ENCODE data around the gene STXBP1.

STXBP1 gene

GRCh38 chr9:127715470-127716337 lies 103.6 kb downstream of the STXBP1 start, which contains the start of the genes PTRH1 and TTC16 (continued):
- TF ChIP-seq ZNF792 (tag by site-specific recombination; IDR thresholded peaks at IDR 0.05) (no peak), ZNF280C (tag by site-specific recombination; IDR thresholded peaks at IDR 0.05) (no peak), ZNF248 (tag by site-specific recombination; IDR thresholded peaks at IDR 0.05) (no peak), ZBTB20 (tag by site-specific recombination; IDR thresholded peaks at IDR 0.05) (peak; percentile 99), EGR2 (tag by site-specific recombination; IDR thresholded peaks at IDR 0.05; ENCODE audit: low read depth) (no peak), ZBTB8A (tag by site-specific recombination; IDR thresholded peaks at IDR 0.05) (peak; percentile 95), ZNF112 (tag by site-specific recombination; IDR thresholded peaks at IDR 0.05) (no peak), ZNF596 (tag by site-specific recombination; IDR thresholded peaks at IDR 0.05) (no peak), ZNF571 (tag by site-specific recombination; IDR thresholded peaks at IDR 0.05) (no peak), ZXDB (tag by site-specific recombination; IDR thresholded peaks at IDR 0.05) (peak; percentile 42; the same call in 1 of the 2 replicates), WT1 (tag by site-specific recombination; IDR thresholded peaks at IDR 0.05) (no peak), GLI4 (tag by site-specific recombination; IDR thresholded peaks at IDR 0.05) (no peak), ZNF747 (tag by site-specific recombination; IDR thresholded peaks at IDR 0.05) (no peak), OSR2 (tag by site-specific recombination; IDR thresholded peaks at IDR 0.05) (no peak), BCL11B (tag by site-specific recombination; IDR thresholded peaks at IDR 0.05; ENCODE audit: low read depth) (no peak), ZFP41 (tag by site-specific recombination; IDR thresholded peaks at IDR 0.05; ENCODE audit: borderline replicate concordance) (no peak), ZNF600 (tag by site-specific recombination; IDR thresholded peaks at IDR 0.05) (peak; percentile 36; the same call in 1 of the 2 replicates), ZNF768 (tag by site-specific recombination; IDR thresholded peaks at IDR 0.05) (no peak), ZBTB6 (tag by site-specific recombination; IDR thresholded peaks at IDR 0.05) (no peak), ZNF121 (tag by site-specific recombination; IDR thresholded peaks at IDR 0.05) (no peak), GLIS1 (tag by site-specific recombination; IDR thresholded peaks at IDR 0.05) (peak; percentile 8; the same call in 1 of the 2 replicates), YY1 (tag by site-specific recombination; IDR thresholded peaks at IDR 0.05) (peak; percentile 91), ZNF138 (tag by site-specific recombination; IDR thresholded peaks at IDR 0.05; ENCODE audit: borderline replicate concordance) (no peak), ZFP37 (tag by site-specific recombination; IDR thresholded peaks at IDR 0.05) (no peak), ZNF214 (tag by site-specific recombination; IDR thresholded peaks at IDR 0.05; ENCODE audit: borderline replicate concordance) (no peak), ZNF19 (tag by site-specific recombination; IDR thresholded peaks at IDR 0.05; ENCODE audit: low read depth) (no peak), ZNF404 (tag by site-specific recombination; IDR thresholded peaks at IDR 0.05) (no peak), RBAK (tag by site-specific recombination; IDR thresholded peaks at IDR 0.05) (no peak), ZNF776 (tag by site-specific recombination; IDR thresholded peaks at IDR 0.05; ENCODE audit: borderline replicate concordance) (no peak), SP3 (tag by site-specific recombination; IDR thresholded peaks at IDR 0.05) (peak; percentile 96), SP7 (tag by site-specific recombination; IDR thresholded peaks at IDR 0.05) (no peak; the same call in 1 of the 2 replicates), ZNF221 (tag by site-specific recombination; IDR thresholded peaks at IDR 0.05; ENCODE audit: borderline replicate concordance) (no peak), ZNF830 (tag by site-specific recombination; IDR thresholded peaks at IDR 0.05; ENCODE audit: low read depth) (no peak)
- TF ChIP-seq, protein P1, sequence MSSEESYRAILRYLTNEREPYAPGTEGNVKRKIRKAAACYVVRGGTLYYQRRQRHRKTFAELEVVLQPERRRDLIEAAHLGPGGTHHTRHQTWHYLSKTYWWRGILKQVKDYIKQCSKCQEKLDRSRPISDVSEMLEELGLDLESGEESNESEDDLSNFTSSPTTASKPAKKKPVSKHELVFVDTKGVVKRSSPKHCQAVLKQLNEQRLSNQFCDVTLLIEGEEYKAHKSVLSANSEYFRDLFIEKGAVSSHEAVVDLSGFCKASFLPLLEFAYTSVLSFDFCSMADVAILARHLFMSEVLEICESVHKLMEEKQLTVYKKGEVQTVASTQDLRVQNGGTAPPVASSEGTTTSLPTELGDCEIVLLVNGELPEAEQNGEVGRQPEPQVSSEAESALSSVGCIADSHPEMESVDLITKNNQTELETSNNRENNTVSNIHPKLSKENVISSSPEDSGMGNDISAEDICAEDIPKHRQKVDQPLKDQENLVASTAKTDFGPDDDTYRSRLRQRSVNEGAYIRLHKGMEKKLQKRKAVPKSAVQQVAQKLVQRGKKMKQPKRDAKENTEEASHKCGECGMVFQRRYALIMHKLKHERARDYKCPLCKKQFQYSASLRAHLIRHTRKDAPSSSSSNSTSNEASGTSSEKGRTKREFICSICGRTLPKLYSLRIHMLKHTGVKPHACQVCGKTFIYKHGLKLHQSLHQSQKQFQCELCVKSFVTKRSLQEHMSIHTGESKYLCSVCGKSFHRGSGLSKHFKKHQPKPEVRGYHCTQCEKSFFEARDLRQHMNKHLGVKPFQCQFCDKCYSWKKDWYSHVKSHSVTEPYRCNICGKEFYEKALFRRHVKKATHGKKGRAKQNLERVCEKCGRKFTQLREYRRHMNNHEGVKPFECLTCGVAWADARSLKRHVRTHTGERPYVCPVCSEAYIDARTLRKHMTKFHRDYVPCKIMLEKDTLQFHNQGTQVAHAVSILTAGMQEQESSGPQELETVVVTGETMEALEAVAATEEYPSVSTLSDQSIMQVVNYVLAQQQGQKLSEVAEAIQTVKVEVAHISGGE (tag by site-specific recombination; conservative IDR thresholded peaks at IDR 0.05; ENCODE audit: low read depth) = peak; percentile 81

All from HEK293 (cell line).